Transverse colon (tissue), 4 donors: ENCODE measurements around the gene PRCP. TPM values are rescaled to one million over a fixed set of nuclear protein-coding genes. Genes with fewer than 3 reads are reported as not detected.

ENCODE experiments used
- DNase-seq: peaks from one replicate; pipeline ENCODE4 v3.0.0-alpha.2; 2019
- H3K27ac ChIP-seq, 4 donors: fragments of 200-600 bp; sonication (generic); 2 replicates each; pipeline ENCODE4 v1.5.1; 2016 to 2018; ENCODE audit warnings: inconsistent platforms in 4 of 4
- H3K27me3 ChIP-seq: fragments of 200-600 bp; sonication (generic); 2 replicates; pipeline ENCODE4 v1.5.1; 2017; ENCODE audit warnings: inconsistent platforms
- H3K36me3 ChIP-seq, 4 donors: fragments of 200-600 bp; sonication (generic); 2 replicates each; pipeline ENCODE4 v1.5.1; 2017 to 2019; ENCODE audit warnings: inconsistent platforms in 4 of 4
- H3K4me1 ChIP-seq, 4 donors: fragments of 200-600 bp; sonication (generic); 2 replicates each; pipeline ENCODE4 v1.5.1; 2017 to 2020; ENCODE audit warnings: inconsistent platforms in 4 of 4
- H3K4me3 ChIP-seq, 4 donors: fragments of 200-600 bp; sonication (generic); 1 replicate in 1 of 4; 2 replicates in 3 of 4; pipeline versions ENCODE4 v1.5.1 to v1.6.1; 2017 to 2019; ENCODE audit warnings: inconsistent platforms in 4 of 4
- H3K9me3 ChIP-seq, 2 donors: fragments of 200-600 bp; sonication (generic); 2 replicates each; pipeline ENCODE4 v1.5.1; 2017 to 2019; ENCODE audit warnings: inconsistent platforms in 2 of 2
- EP300 ChIP-seq: sonication (generic); formaldehyde crosslinking; IDR thresholded peaks from one replicate; pipeline ENCODE4 v1.6.1; 2017; ENCODE audit warnings: antibody characterized with exemption, low read depth
- POLR2A ChIP-seq: fragments of 450-650 bp; IDR thresholded peaks from one replicate; pipeline ENCODE4 v1.6.1; 2016; ENCODE audit warnings: antibody characterized with exemption, mild to moderate bottlenecking, moderate library complexity
- POLR2AphosphoS5 ChIP-seq, 3 donors: sonication (generic); formaldehyde crosslinking; IDR thresholded peaks; one replicate each; pipeline ENCODE4 v1.6.1; 2016; ENCODE audit warnings: antibody characterized with exemption in 3 of 3
- whole genome bisulfite sequencing, 2 donors: methylation state at CpG; one replicate each; pipeline ENCODE4 v1.1.5; 2018; ENCODE audit warnings: low coverage in 1 of 2; 5-methylcytosine and 5-hydroxymethylcytosine counted together
- in situ Hi-C, 4 donors: fragments of 200-750 bp; cut with MboI; loops; one replicate each; pipeline versions ENCODE4 v1.15.0 to v1.15.1; 2017; ENCODE audit warnings: low sequenced_read_pairs in 3 of 4, low pct_ligation_motif_present in 1 of 4, low pct_unique_long_range_greater_than_20kb in 1 of 4
- intact Hi-C: fragments of 100-400 bp; cut with DNase I; formaldehyde crosslinking; loops from one replicate; pipeline ENCODE4 v1.15.1; 2023; ENCODE audit warnings: low total_unique reads
- total RNA-seq, 4 donors: library from RNA; depleted of rRNA; stranded (reverse); fragments of >200 nt; gene quantifications; one replicate each; pipeline ENCODE4 v1.1.0, GENCODE V29; 2016
- TF ChIP-seq, protein P1 (sequence below), 5 experiments: fragments of 200-600 bp in 3 of 5; fragments of 450-650 bp in 2 of 5; sonication (generic) in 3 of 5; IDR thresholded peaks; 1 replicate in 2 of 5; 2 replicates in 3 of 5; pipeline ENCODE4 v1.5.1; 2016 to 2017; ENCODE audit warnings: antibody characterized with exemption in 5 of 5, inconsistent platforms in 3 of 5, mild to moderate bottlenecking in 2 of 5, moderate library complexity in 1 of 5

Gene PRCP
- total RNA-seq, 4 donors from 2014 or later = 20.9 to 34.8 (median 29.9) TPM

GRCh38 chr11:82810326-82810725 is 89.9 kb downstream of the PRCP start:
- Histone ChIP-seq H3K4me1 (no peaks in the 10 kb centered on the region), H3K36me3 (no peaks in the 10 kb centered on the region), H3K4me3 (no peak overlapping the region), H3K27me3 (peaks cover 13% of the 10 kb centered on the region), H3K9me3 (no peaks in the 10 kb centered on the region), H3K27ac (no peak overlapping the region)
- 68 to 71% methylated on average over 1 of the region's 1 CpG for WGBS, 2 donors
- intact Hi-C loops (no loop called here), in situ Hi-C loops (no loop called here)
- TF ChIP-seq, protein P1, sequence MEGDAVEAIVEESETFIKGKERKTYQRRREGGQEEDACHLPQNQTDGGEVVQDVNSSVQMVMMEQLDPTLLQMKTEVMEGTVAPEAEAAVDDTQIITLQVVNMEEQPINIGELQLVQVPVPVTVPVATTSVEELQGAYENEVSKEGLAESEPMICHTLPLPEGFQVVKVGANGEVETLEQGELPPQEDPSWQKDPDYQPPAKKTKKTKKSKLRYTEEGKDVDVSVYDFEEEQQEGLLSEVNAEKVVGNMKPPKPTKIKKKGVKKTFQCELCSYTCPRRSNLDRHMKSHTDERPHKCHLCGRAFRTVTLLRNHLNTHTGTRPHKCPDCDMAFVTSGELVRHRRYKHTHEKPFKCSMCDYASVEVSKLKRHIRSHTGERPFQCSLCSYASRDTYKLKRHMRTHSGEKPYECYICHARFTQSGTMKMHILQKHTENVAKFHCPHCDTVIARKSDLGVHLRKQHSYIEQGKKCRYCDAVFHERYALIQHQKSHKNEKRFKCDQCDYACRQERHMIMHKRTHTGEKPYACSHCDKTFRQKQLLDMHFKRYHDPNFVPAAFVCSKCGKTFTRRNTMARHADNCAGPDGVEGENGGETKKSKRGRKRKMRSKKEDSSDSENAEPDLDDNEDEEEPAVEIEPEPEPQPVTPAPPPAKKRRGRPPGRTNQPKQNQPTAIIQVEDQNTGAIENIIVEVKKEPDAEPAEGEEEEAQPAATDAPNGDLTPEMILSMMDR (IDR thresholded peaks at IDR 0.05) = no peak
- TF ChIP-seq POLR2A (no peak), POLR2AphosphoS5 (IDR thresholded peaks at IDR 0.05) (no peak), EP300 (no peak)
- DNase-seq = no peak

DNA sequence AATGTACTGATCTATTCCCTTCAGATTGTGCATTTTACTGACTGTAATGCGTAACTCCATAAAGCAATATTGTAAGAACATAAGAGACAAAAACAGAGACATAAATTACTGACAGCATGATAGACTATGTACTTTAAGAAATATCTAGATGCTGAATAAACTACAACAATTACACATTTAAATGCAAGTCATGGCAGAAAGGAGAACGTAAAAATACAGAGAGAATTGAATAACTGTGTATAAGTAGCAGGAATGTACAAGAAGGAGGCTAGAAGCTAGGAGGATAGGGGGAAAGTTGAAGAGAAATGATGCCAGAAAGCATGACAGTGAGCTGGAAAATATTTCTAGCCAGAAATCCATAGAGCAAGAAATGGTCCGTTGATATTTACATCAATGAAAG is 92.6 kb downstream of the PRCP start:
- Histone ChIP-seq H3K9me3 (no peaks in the 10 kb centered on the region), H3K4me3 (no peak overlapping the region), H3K27me3 (peaks cover 10% of the 10 kb centered on the region), H3K27ac (no peak overlapping the region), H3K4me1 (no peaks in the 10 kb centered on the region), H3K36me3 (no peaks in the 10 kb centered on the region)
- no peak for DNase-seq
- TF ChIP-seq POLR2AphosphoS5 (IDR thresholded peaks at IDR 0.05) = no peak
- TF ChIP-seq, protein P1 (IDR thresholded peaks at IDR 0.05) = no peak
- TF ChIP-seq POLR2A = no peak
- TF ChIP-seq EP300 = no peak
- WGBS, 2 donors = 87 to 93% methylated on average over 3 of the region's 3 CpGs
- intact Hi-C loops = no loop called here
- in situ Hi-C loops = no loop called here

DNA sequence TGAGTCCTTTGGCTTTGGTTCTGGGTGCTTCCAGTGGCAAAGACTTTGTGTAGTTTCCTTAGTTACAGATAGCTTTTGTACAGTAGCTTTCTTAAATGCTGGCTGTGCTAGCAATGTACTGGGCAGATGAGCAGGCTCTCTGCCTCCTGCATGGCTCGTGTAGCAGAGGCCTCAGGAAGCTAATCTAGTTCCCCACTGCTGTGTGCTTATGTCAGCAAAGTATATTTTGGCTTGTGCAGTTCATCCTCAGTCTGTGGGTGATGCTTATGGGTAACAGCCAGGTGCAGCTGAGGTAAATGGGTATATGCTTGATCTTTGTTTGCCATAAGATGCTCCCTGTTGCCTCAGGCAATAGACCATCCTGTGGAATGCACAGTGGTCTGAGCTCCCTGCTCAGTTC is 97.5 kb downstream of the PRCP start:
- peaks cover 10% of the 10 kb centered on the region for H3K27me3 ChIP-seq
- peaks cover 0 to 4% (median 0%) of the 10 kb centered on the region in 4 donors for H3K4me1 ChIP-seq
- H3K27ac ChIP-seq = no peak overlapping the region
- no peak for TF ChIP-seq POLR2AphosphoS5 (IDR thresholded peaks at IDR 0.05)
- TF ChIP-seq POLR2A = no peak
- no peak for TF ChIP-seq EP300
- TF ChIP-seq, protein P1 (IDR thresholded peaks at IDR 0.05) = no peak
- in situ Hi-C loops (no loop called here), intact Hi-C loops (no loop called here)
- H3K9me3 ChIP-seq = no peaks in the 10 kb centered on the region
- H3K4me3 ChIP-seq = no peak overlapping the region
- DNase-seq = no peak
- WGBS, 2 donors = 38% methylated on average over 1 of the region's 1 CpG; no CpG with 5 or more reads in 1 of the 2 donors
- H3K36me3 ChIP-seq = no peaks in the 10 kb centered on the region

DNA sequence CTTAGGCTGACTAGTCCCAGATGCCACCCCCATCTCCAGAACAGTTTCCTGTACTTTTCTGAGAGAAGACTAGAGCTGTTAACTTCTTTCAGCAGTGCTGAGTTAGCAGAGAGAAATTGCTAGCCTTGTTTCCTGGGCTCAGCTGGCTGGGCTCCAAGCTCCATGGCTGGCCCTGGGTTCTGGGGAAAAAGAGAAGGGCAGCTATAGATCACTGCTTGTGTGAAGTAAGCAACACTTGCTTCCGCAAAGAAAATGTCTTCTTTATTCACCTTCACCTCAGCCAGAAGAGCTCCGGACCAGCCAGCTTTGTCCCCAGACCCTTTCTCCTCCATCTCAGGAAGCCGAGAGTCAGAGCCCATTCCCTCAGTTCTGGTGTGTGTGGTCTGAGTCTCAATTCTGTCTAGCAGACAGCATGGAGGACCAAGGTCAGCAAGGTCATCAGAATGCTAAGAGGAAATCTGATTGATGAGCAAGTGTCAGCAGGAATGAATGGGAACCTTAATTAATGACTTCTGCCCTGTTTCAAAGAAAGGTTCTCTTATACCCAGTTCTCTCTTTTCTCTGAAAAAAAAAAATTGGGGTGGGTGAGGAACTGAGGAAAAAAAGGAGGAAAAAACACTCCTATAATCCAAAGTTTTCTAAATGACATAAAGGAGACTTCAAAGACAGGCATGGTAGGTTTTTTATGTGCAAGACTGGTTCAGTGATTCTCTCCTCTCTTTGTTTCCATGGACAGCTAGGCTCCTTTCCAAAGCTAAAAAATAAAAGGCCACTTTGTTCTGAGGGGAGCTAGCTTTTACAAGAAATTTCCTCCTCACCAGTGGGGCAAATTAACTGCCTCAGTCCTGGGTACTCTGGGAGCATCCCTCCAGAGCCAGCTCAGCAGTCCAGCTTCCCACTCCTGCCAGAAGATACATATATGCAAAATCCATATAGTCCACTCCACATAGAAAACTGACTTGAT is 103.0 kb downstream of the PRCP start:
- in situ Hi-C loops (no loop called here), intact Hi-C loops (no loop called here)
- TF ChIP-seq POLR2A (no peak), EP300 (no peak), POLR2AphosphoS5 (IDR thresholded peaks at IDR 0.05) (no peak)
- TF ChIP-seq, protein P1 (IDR thresholded peaks at IDR 0.05) = no peak
- Histone ChIP-seq H3K36me3 (no peaks in the 10 kb centered on the region), H3K27me3 (no peaks in the 10 kb centered on the region), H3K4me1 (peaks cover 0 to 4% (median 0%) of the 10 kb centered on the region in 4 donors), H3K27ac (no peak overlapping the region), H3K9me3 (no peaks in the 10 kb centered on the region), H3K4me3 (no peak overlapping the region)
- DNase-seq = peak; percentile 12
- 77% methylated on average over 3 of the region's 3 CpGs; no CpG with 5 or more reads in 1 of the 2 donors for WGBS, 2 donors
